Measurements from ENCODE around the gene FBXO42. TPM values are rescaled to one million over a fixed set of nuclear protein-coding genes. Genes with fewer than 3 reads are reported as not detected.

FBXO42 gene
- total RNA-seq, 2 experiments from 2014 or later = 14.3 to 14.9 TPM

GRCh38 chr1:16342331-16343062 is 9.8 kb downstream of the FBXO42 start:
- H3K9me3 ChIP-seq (ENCODE audit: control insufficient read depth in 1 of 2, insufficient read depth in 1 of 2, low read length in 2 of 2) = no peaks in the 10 kb centered on the region
- no peak for ATAC-seq (ENCODE audit: poor library complexity)
- peaks cover 10% of the 10 kb centered on the region for H3K4me1 ChIP-seq (ENCODE audit: insufficient read depth, low read length)
- DNase-seq = no peak
- POLR2A ChIA-PET = no interaction called here
- H3K36me3 ChIP-seq (ENCODE audit: insufficient read depth, low read length) = peaks cover 6% of the 10 kb centered on the region
- H3K27me3 ChIP-seq (ENCODE audit: control insufficient read depth in 1 of 2, insufficient read depth in 2 of 2, low read length in 2 of 2) = no peaks in the 10 kb centered on the region
- no peak for TF ChIP-seq CTCF (IDR thresholded peaks at IDR 0.05)
- H3K4me3 ChIP-seq (ENCODE audit: low read length) = no peak overlapping the region
- Mint-ChIP-seq H3K9me3 (no peaks in the 10 kb centered on the region), H3K27me3 (no peaks in the 10 kb centered on the region), H3K4me3 (no peak overlapping the region), H3K4me1 (ENCODE audit: low read depth) (peaks cover 21% of the 10 kb centered on the region), H3K27ac (no peak overlapping the region), H3K36me3 (ENCODE audit: low read depth) (peaks cover 19% of the 10 kb centered on the region)
- no peak overlapping the region for H3K27ac ChIP-seq (ENCODE audit: low read depth in 1 of 2, low read length in 2 of 2)
- CTCF ChIA-PET = no interaction called here
- intact Hi-C loops (cut with DNase I, micrococcal nuclease) = no loop called here

- H3K4me3 Mint-ChIP-seq = no peak overlapping the region
- no peaks in the 10 kb centered on the region for H3K9me3 ChIP-seq (ENCODE audit: control insufficient read depth in 1 of 2, insufficient read depth in 1 of 2, low read length in 2 of 2)
- POLR2A ChIA-PET = no interaction called here
- peaks cover 2% of the 10 kb centered on the region for H3K4me1 ChIP-seq (ENCODE audit: insufficient read depth, low read length)
- no peak for ATAC-seq (ENCODE audit: poor library complexity)
- H3K4me1 Mint-ChIP-seq (ENCODE audit: low read depth) = peaks cover 23% of the 10 kb centered on the region
- H3K36me3 Mint-ChIP-seq (ENCODE audit: low read depth) = peaks cover 14% of the 10 kb centered on the region
- CTCF ChIA-PET = no interaction called here
- no peak overlapping the region for H3K27ac ChIP-seq (ENCODE audit: low read depth in 1 of 2, low read length in 2 of 2)
- no peak for TF ChIP-seq CTCF (IDR thresholded peaks at IDR 0.05)
- H3K9me3 Mint-ChIP-seq = no peaks in the 10 kb centered on the region
- no peak overlapping the region for H3K4me3 ChIP-seq (ENCODE audit: low read length)
- H3K27me3 Mint-ChIP-seq = no peaks in the 10 kb centered on the region
- peaks cover 6% of the 10 kb centered on the region for H3K36me3 ChIP-seq (ENCODE audit: insufficient read depth, low read length)
- intact Hi-C loops (cut with DNase I, micrococcal nuclease) = no loop called here
- H3K27me3 ChIP-seq (ENCODE audit: control insufficient read depth in 1 of 2, insufficient read depth in 2 of 2, low read length in 2 of 2) = no peaks in the 10 kb centered on the region
- H3K27ac Mint-ChIP-seq = no peak overlapping the region
- DNase-seq = no peak
These were observed 11.6 kb downstream of the FBXO42 start for GRCh38 chr1:16340673-16341072.

- no peaks in the 10 kb centered on the region for H3K27me3 ChIP-seq (ENCODE audit: control insufficient read depth in 1 of 2, insufficient read depth in 2 of 2, low read length in 2 of 2)
- H3K27ac ChIP-seq (ENCODE audit: low read depth in 1 of 2, low read length in 2 of 2) = no peak overlapping the region
- Mint-ChIP-seq H3K4me3 (no peak overlapping the region), H3K36me3 (ENCODE audit: low read depth) (peaks cover 14% of the 10 kb centered on the region), H3K9me3 (no peaks in the 10 kb centered on the region), H3K27ac (no peak overlapping the region), H3K4me1 (ENCODE audit: low read depth) (peaks cover 28% of the 10 kb centered on the region), H3K27me3 (no peaks in the 10 kb centered on the region)
- no peak overlapping the region for H3K4me3 ChIP-seq (ENCODE audit: low read length)
- ATAC-seq (ENCODE audit: poor library complexity) = no peak
- ChIA-PET POLR2A (no interaction called here), CTCF (interaction anchor here (0.7 kb wide), 1 partner anchor 48 kb away, joined by 3 read pairs; no protein-coding TSS in a partner anchor)
- no peak for TF ChIP-seq CTCF (IDR thresholded peaks at IDR 0.05)
- DNase-seq = no peak
- H3K4me1 ChIP-seq (ENCODE audit: insufficient read depth, low read length) = peaks cover 9% of the 10 kb centered on the region
- peaks cover 6% of the 10 kb centered on the region for H3K36me3 ChIP-seq (ENCODE audit: insufficient read depth, low read length)
- intact Hi-C loops (cut with DNase I, micrococcal nuclease) = no loop called here
- no peaks in the 10 kb centered on the region for H3K9me3 ChIP-seq (ENCODE audit: control insufficient read depth in 1 of 2, insufficient read depth in 1 of 2, low read length in 2 of 2)
These were observed 13.3 kb downstream of the FBXO42 start for GRCh38 chr1:16338961-16339360.

Data from CD4-positive, alpha-beta T cell (primary cell).